Measurements from ENCODE around the gene HES7.

HES7 gene

DNA sequence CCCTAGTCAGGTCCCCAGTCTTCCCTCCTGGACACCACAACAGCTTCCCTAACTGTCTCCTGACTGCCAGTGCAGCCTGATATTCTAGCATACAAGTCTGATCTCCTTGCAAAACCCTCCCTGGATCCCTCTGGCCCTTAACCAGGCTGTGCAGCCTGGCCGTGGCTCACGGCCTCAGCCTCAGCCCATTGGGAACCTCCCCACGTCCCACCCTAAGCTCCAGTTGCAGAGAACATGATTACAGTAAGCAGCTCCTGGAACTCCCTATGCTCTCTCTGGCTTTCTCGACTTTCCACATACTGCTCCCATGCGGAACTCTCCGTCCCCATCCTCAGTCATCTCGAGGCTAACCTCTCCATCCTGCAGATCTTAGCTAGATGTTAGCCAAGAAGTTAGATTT lies 49.4 kb downstream of the HES7 start:
- no peak for DNase-seq (ENCODE audit: low read depth, low spot score)

GRCh38 chr17:8073627-8074484 lies 50.0 kb downstream of the HES7 start:
- DNase-seq (ENCODE audit: low read depth, low spot score): no peak

DNA sequence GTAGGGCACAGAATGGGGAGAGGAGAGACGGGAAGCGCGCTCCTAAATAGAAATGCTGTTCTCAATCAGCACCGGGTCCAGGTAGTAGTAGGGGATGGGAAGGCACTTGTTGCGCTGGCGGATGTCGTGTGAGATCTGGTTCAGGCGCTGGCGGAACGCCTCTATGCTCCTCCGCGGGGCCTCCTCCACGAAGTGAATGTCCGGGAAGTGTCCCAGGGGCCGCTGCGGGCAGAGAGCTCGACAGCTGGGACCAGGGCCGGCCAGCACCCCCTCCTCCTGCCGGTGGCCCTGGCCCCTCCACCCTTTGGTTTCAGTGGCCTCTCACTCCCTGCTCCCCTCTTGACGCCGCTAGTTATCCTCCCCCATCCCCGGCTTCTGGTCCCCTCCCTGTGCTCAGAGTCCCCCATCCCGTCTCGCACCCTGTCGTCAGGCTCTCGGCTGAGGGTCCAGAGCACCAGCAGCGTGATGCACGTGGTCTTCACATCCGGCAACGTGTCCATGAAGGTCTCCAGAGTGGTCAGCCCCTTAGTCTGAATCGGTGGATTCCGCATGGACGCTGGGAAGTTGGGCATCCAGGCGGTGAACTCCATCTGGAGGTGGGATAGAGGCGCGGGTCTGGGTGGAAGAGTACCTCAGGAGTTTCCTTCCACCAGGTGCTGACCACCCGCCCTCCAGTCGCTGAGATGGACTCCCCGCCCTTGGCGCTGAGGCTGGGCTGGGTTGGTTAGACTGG lies 51.0 kb downstream of the HES7 start:
- no peak for DNase-seq (ENCODE audit: low read depth, low spot score)

- no peak for DNase-seq (ENCODE audit: low read depth, low spot score)
Observed at GRCh38 chr17:8072341-8072728, 51.6 kb downstream of the HES7 start.

GRCh38 chr17:8071496-8071895 lies 52.4 kb downstream of the HES7 start:
- DNase-seq (ENCODE audit: low read depth, low spot score): no peak

Data from smooth muscle cell of the brain vasculature (primary cell).